ENCODE results near the gene FHIT. TPM values are rescaled to one million over a fixed set of nuclear protein-coding genes. Genes with fewer than 3 reads are reported as not detected.

Gene FHIT
- polyA plus RNA-seq, 1 experiment, result 0.11 TPM

GRCh38 chr3:60423556-60423955 is 827.7 kb downstream of the FHIT start:
- POLR2A ChIA-PET, result no interaction called here
- no peaks in the 10 kb centered on the region for H3K27me3 ChIP-seq (ENCODE audit: control insufficient read depth, insufficient read depth, low read length)
- CTCF ChIA-PET, result no interaction called here
- H3K36me3 ChIP-seq (ENCODE audit: control insufficient read depth, insufficient read depth, low read length), result no peaks in the 10 kb centered on the region
- H3K4me3 ChIP-seq (ENCODE audit: low read depth, low read length), result no peak overlapping the region
- TF ChIP-seq CTCF (IDR thresholded peaks at IDR 0.05; ENCODE audit: insufficient read depth, low read depth, low read length), result no peak
- no peak for DNase-seq (ENCODE audit: low read depth)

- Histone ChIP-seq H3K36me3 (ENCODE audit: control insufficient read depth, insufficient read depth, low read length) (no peaks in the 10 kb centered on the region), H3K27me3 (ENCODE audit: control insufficient read depth, insufficient read depth, low read length) (no peaks in the 10 kb centered on the region), H3K4me3 (ENCODE audit: low read depth, low read length) (no peak overlapping the region)
- TF ChIP-seq CTCF (IDR thresholded peaks at IDR 0.05; ENCODE audit: insufficient read depth, low read depth, low read length), result no peak
- no peak for DNase-seq (ENCODE audit: low read depth)
- ChIA-PET POLR2A (no interaction called here), CTCF (no interaction called here)
Measured at GRCh38 chr3:60421749-60422446, 829.4 kb downstream of the FHIT start.

GRCh38 chr3:60417576-60417975 is 833.7 kb downstream of the FHIT start:
- POLR2A ChIA-PET, result no interaction called here
- CTCF ChIA-PET, result no interaction called here
- Histone ChIP-seq H3K27me3 (ENCODE audit: control insufficient read depth, insufficient read depth, low read length) (no peaks in the 10 kb centered on the region), H3K4me3 (ENCODE audit: low read depth, low read length) (no peak overlapping the region), H3K36me3 (ENCODE audit: control insufficient read depth, insufficient read depth, low read length) (no peaks in the 10 kb centered on the region)
- TF ChIP-seq CTCF (IDR thresholded peaks at IDR 0.05; ENCODE audit: insufficient read depth, low read depth, low read length), result no peak
- no peak for DNase-seq (ENCODE audit: low read depth)

GRCh38 chr3:60414011-60414410 is 837.2 kb downstream of the FHIT start:
- POLR2A ChIA-PET, result no interaction called here
- CTCF ChIA-PET, result no interaction called here

GRCh38 chr3:60413551-60413950 is 837.7 kb downstream of the FHIT start:
- H3K4me3 ChIP-seq (ENCODE audit: low read depth, low read length), result no peak overlapping the region
- no peaks in the 10 kb centered on the region for H3K27me3 ChIP-seq (ENCODE audit: control insufficient read depth, insufficient read depth, low read length)
- no peak for TF ChIP-seq CTCF (IDR thresholded peaks at IDR 0.05; ENCODE audit: insufficient read depth, low read depth, low read length)
- H3K36me3 ChIP-seq (ENCODE audit: control insufficient read depth, insufficient read depth, low read length), result no peaks in the 10 kb centered on the region
- DNase-seq (ENCODE audit: low read depth), result no peak
- POLR2A ChIA-PET, result no interaction called here
- CTCF ChIA-PET, result no interaction called here

More at GRCh38 chr3:60414011-60414410, 837.2 kb downstream of the FHIT start:
- no peak for DNase-seq (ENCODE audit: low read depth)
- no peak for TF ChIP-seq CTCF (IDR thresholded peaks at IDR 0.05; ENCODE audit: insufficient read depth, low read depth, low read length)
- Histone ChIP-seq H3K27me3 (ENCODE audit: control insufficient read depth, insufficient read depth, low read length) (no peaks in the 10 kb centered on the region), H3K36me3 (ENCODE audit: control insufficient read depth, insufficient read depth, low read length) (no peaks in the 10 kb centered on the region), H3K4me3 (ENCODE audit: low read depth, low read length) (no peak overlapping the region)

Measured in BJ (cell line).